Measurements from ENCODE around the gene CDH13.

CDH13 gene

DNA sequence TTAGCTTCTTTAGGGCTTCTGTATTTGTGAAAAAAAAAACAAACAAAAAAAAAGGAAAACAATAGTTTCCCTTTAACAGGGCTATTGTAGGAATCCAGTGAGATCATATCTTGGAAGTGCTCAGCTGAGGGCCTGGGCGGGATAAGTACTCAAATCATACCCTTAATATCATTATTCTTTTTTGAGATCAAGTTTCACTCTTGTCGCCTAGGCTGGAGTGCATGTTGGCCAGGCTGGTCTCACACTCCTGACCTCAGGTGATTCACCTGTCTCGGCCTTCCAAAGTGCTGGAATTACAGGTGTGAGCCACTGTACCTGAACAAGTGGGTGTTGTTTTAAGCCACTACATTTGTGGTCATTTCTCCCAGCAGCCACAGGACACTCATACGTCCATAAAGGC lies 87.0 kb downstream of the CDH13 start:
- no peak for DNase-seq (ENCODE audit: low read depth)
- TF ChIP-seq CTCF (IDR thresholded peaks at IDR 0.05; ENCODE audit: low read length, missing control alignments), result no peak
- H3K4me3 ChIP-seq (replicated peaks; ENCODE audit: low read depth, low read length), result no peak overlapping the region

GRCh38 chr16:82715160-82715559 lies 88.4 kb downstream of the CDH13 start:
- no peak overlapping the region for H3K4me3 ChIP-seq (replicated peaks; ENCODE audit: low read depth, low read length)
- DNase-seq (ENCODE audit: low read depth), result no peak
- TF ChIP-seq CTCF (IDR thresholded peaks at IDR 0.05; ENCODE audit: low read length, missing control alignments), result no peak

DNA sequence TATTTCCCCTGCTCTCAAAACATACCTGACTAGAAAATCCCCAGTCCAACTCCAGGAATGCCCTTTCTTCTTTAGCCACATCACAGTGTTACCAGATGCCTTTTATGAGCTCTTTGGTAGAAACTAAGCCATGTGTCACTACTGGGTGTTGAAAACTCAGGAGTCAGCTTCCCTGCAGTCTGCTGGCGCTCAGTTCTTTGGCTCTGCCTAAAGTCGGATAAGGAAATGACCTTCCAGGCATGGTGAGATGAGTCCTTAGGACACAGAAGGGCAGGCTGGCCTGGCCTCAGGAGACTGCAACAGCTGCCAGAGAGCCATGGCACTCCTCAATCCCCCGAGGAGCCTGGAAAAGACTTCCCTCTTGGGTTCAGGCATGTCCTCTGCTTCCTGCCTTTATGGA lies 89.1 kb downstream of the CDH13 start:
- DNase-seq (ENCODE audit: low read depth), result peak; percentile 8

GRCh38 chr16:82716361-82716855 lies 89.6 kb downstream of the CDH13 start:
- DNase-seq (ENCODE audit: low read depth), result no peak
- no peak for TF ChIP-seq CTCF (IDR thresholded peaks at IDR 0.05; ENCODE audit: low read length, missing control alignments)
- no peak overlapping the region for H3K4me3 ChIP-seq (replicated peaks; ENCODE audit: low read depth, low read length)

More for the DNA sequence above, 89.1 kb downstream of the CDH13 start:
- TF ChIP-seq CTCF (IDR thresholded peaks at IDR 0.05; ENCODE audit: low read length, missing control alignments), result no peak
- H3K4me3 ChIP-seq (replicated peaks; ENCODE audit: low read depth, low read length), result no peak overlapping the region

DNA sequence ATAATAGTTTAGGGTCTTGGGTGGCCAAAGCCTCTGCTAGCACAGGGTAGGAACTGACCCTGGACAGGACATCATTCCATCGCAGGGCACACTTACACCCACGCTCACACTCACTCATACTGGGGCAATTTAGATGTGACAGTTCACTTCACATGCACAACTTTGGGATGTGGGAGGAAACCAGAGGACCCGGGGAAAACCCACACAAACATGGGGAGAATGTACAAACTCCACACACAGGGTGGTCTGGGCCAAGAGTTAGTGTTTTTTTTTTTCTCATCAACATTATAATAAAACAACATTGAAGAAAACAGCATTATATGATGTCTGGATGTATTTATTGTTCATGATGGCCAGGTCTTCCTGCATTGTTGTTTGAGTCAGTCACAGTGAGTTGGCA lies 93.6 kb downstream of the CDH13 start:
- DNase-seq (ENCODE audit: low read depth), result no peak
- H3K4me3 ChIP-seq (replicated peaks; ENCODE audit: low read depth, low read length), result no peak overlapping the region
- no peak for TF ChIP-seq CTCF (IDR thresholded peaks at IDR 0.05; ENCODE audit: low read length, missing control alignments)

GRCh38 chr16:82726306-82726705 lies 99.5 kb downstream of the CDH13 start:
- H3K4me3 ChIP-seq (replicated peaks; ENCODE audit: low read depth, low read length), result no peak overlapping the region
- no peak for DNase-seq (ENCODE audit: low read depth)
- no peak for TF ChIP-seq CTCF (IDR thresholded peaks at IDR 0.05; ENCODE audit: low read length, missing control alignments)

GRCh38 chr16:82728901-82729300 lies 102.1 kb downstream of the CDH13 start:
- no peak overlapping the region for H3K4me3 ChIP-seq (replicated peaks; ENCODE audit: low read depth, low read length)
- no peak for TF ChIP-seq CTCF (IDR thresholded peaks at IDR 0.05; ENCODE audit: low read length, missing control alignments)
- no peak for DNase-seq (ENCODE audit: low read depth)

Measured in fibroblast of pulmonary artery (primary cell).